Keratinocyte (primary cell): ENCODE results near the gene ELAVL3. TPM values are rescaled to one million over a fixed set of nuclear protein-coding genes. Genes with fewer than 3 reads are reported as not detected.

Experiments
- DNase-seq: peaks from one replicate; pipeline ENCODE4 v3.0.0-alpha.2; 2011; ENCODE audit warnings: low read depth, missing footprints, low spot score
- FAIRE-seq: peaks from 2 replicates; lab custom pipeline; 2011; peaks lifted over from hg19 to GRCh38; lab: Jason Lieb, UNC
- H2AFZ ChIP-seq: 2 replicates; pipeline ENCODE4 v1.6.0; 2012; ENCODE audit warnings: low read length, control low read depth, inconsistent platforms; ENCODE audit not compliant: control insufficient read depth
- H3K27ac ChIP-seq: 2 replicates; pipeline ENCODE4 v1.5.1; 2011; ENCODE audit warnings: low read length; ENCODE audit not compliant: control insufficient read depth, insufficient read depth
- H3K27me3 ChIP-seq: 3 replicates; pipeline ENCODE4 v1.6.0; 2011; ENCODE audit warnings: low read length; ENCODE audit not compliant: control insufficient read depth, insufficient read depth; ENCODE audit errors: extremely low read depth
- H3K36me3 ChIP-seq, 2 experiments: 2 replicates in 1 of 2; 3 replicates in 1 of 2; pipeline ENCODE4 v1.5.1; 2011; ENCODE audit warnings: low read length in 2 of 2, mild to moderate bottlenecking in 1 of 2; ENCODE audit not compliant: control insufficient read depth in 2 of 2, insufficient read depth in 2 of 2; ENCODE audit errors: extremely low read depth in 1 of 2
- H3K4me1 ChIP-seq: 3 replicates; pipeline ENCODE4 v1.5.1; 2011; ENCODE audit warnings: low read length; ENCODE audit not compliant: control insufficient read depth, insufficient read depth; ENCODE audit errors: extremely low read depth
- H3K4me2 ChIP-seq: 3 replicates; pipeline ENCODE4 v1.6.0; 2011; ENCODE audit warnings: low read depth, low read length; ENCODE audit not compliant: control insufficient read depth, insufficient read depth; ENCODE audit errors: extremely low read depth
- H3K4me3 ChIP-seq, 3 experiments: fragments of 200-600 bp in 1 of 3; sonication (generic) in 1 of 3; 2 replicates in 2 of 3; 3 replicates in 1 of 3; pipeline ENCODE4 v1.5.1; 2011 to 2016; ENCODE audit warnings: low read length in 3 of 3, mild to moderate bottlenecking in 3 of 3, control low read depth in 2 of 3, inconsistent platforms in 1 of 3, low read depth in 1 of 3, mixed read lengths in 1 of 3, mixed run types in 1 of 3, moderate library complexity in 1 of 3; ENCODE audit not compliant: control insufficient read depth in 2 of 3, insufficient read depth in 2 of 3; ENCODE audit errors: extremely low read depth in 1 of 3
- H3K79me2 ChIP-seq: 2 replicates; pipeline ENCODE4 v1.6.0; 2012; ENCODE audit warnings: low read length; ENCODE audit not compliant: control insufficient read depth, insufficient read depth
- H3K9ac ChIP-seq: 3 replicates; pipeline ENCODE4 v1.6.0; 2011; ENCODE audit warnings: low read length; ENCODE audit not compliant: control insufficient read depth, insufficient read depth; ENCODE audit errors: extremely low read depth
- H3K9me1 ChIP-seq: 3 replicates; pipeline ENCODE4 v1.6.0; 2011; ENCODE audit warnings: low read length; ENCODE audit not compliant: control insufficient read depth, insufficient read depth; ENCODE audit errors: extremely low read depth
- H3K9me3 ChIP-seq: 2 replicates; pipeline ENCODE4 v1.5.1; 2012; ENCODE audit warnings: low read depth, low read length; ENCODE audit not compliant: control insufficient read depth
- H4K20me1 ChIP-seq: 3 replicates; pipeline ENCODE4 v1.6.0; 2011; ENCODE audit warnings: low read length; ENCODE audit not compliant: control insufficient read depth, insufficient read depth; ENCODE audit errors: extremely low read depth
- CTCF ChIP-seq, 3 experiments: IDR thresholded peaks in 1 of 3; conservative IDR thresholded peaks in 1 of 3; optimal IDR thresholded peaks in 1 of 3; 2 replicates in 2 of 3; 3 replicates in 1 of 3; pipeline versions ENCODE3 to v1.5.1; 2011; ENCODE audit warnings: low read length in 3 of 3, mild to moderate bottlenecking in 3 of 3, moderate library complexity in 2 of 3, control low read depth in 1 of 3, inconsistent platforms in 1 of 3; ENCODE audit not compliant: insufficient read depth in 2 of 3; ENCODE audit errors: extremely low read depth in 1 of 3
- EZH2 ChIP-seq: IDR thresholded peaks from one replicate; pipeline ENCODE4 v1.6.1; 2012; ENCODE audit warnings: inconsistent platforms, mild to moderate bottlenecking, low read length, moderate library complexity
- dilution Hi-C: fragments of 300-500 bp; cut with MboI; formaldehyde crosslinking; loops from one replicate; pipeline ENCODE4 v1.7.0; 2020; ENCODE audit warnings: low sequenced_read_pairs; ENCODE audit not compliant: extremely low pct_ligation_motif_present
- polyA plus RNA-seq, 5 experiments: library from polyadenylated mRNA; depleted of rRNA in 3 of 5; stranded (reverse) in 3 of 5; stranded (forward) in 1 of 5; unstranded in 1 of 5; fragments of >200 nt; gene quantifications; 1 replicate in 1 of 5; 2 replicates in 3 of 5; 3 replicates in 1 of 5; pipeline versions ENCODE4 v1.2.1 to v1.2.3, GENCODE V29; 2011 to 2012; ENCODE audit warnings: missing spikeins in 2 of 5, low read depth in 1 of 5, low replicate concordance in 1 of 5

ELAVL3 gene
- polyA plus RNA-seq, 1 donor (not counting 4 experiments of a cell fraction or from before 2014, with no cell fraction given) = not detected

- H3K79me2 ChIP-seq = no peaks in the 10 kb centered on the region
- no peaks in the 10 kb centered on the region for H3K27me3 ChIP-seq
- no peak overlapping the region for H2AFZ ChIP-seq
- H3K9me1 ChIP-seq = no peaks in the 10 kb centered on the region
- DNase-seq = no peak
- peaks cover 0 to 9% of the 10 kb centered on the region in 2 experiments for H3K36me3 ChIP-seq
- no peak for FAIRE-seq
- H3K4me2 ChIP-seq = no peak overlapping the region
- TF ChIP-seq CTCF (optimal IDR thresholded peaks at IDR 0.05 in 1 of 3, IDR thresholded peaks at IDR 0.05 in 1 of 3, conservative IDR thresholded peaks at IDR 0.05 in 1 of 3; ENCODE audit: extremely low read depth in 1 of 3, insufficient read depth in 2 of 3, low read length in 3 of 3) (no peak), EZH2 (no peak)
- H3K9ac ChIP-seq = no peak overlapping the region
- no peaks in the 10 kb centered on the region for H4K20me1 ChIP-seq
- H3K4me1 ChIP-seq = no peaks in the 10 kb centered on the region
- H3K4me3 ChIP-seq = no peak overlapping the region
- dilution Hi-C loops = no loop called here
- H3K27ac ChIP-seq = no peak overlapping the region
- H3K9me3 ChIP-seq = no peaks in the 10 kb centered on the region
These were observed 33.1 kb upstream of the ELAVL3 start for GRCh38 chr19:11513946-11514345.

GRCh38 chr19:11510444-11510843 is 29.6 kb upstream of the ELAVL3 start:
- DNase-seq = no peak
- no peaks in the 10 kb centered on the region for H3K9me1 ChIP-seq
- dilution Hi-C loops = no loop called here
- no peaks in the 10 kb centered on the region for H3K79me2 ChIP-seq
- H3K4me3 ChIP-seq = no peak overlapping the region
- peaks cover 0 to 7% of the 10 kb centered on the region in 2 experiments for H3K36me3 ChIP-seq
- no peaks in the 10 kb centered on the region for H4K20me1 ChIP-seq
- no peaks in the 10 kb centered on the region for H3K9me3 ChIP-seq
- H2AFZ ChIP-seq = no peak overlapping the region
- peaks cover 5% of the 10 kb centered on the region for H3K4me1 ChIP-seq
- no peak overlapping the region for H3K9ac ChIP-seq
- TF ChIP-seq CTCF (optimal IDR thresholded peaks at IDR 0.05 in 1 of 3, IDR thresholded peaks at IDR 0.05 in 1 of 3, conservative IDR thresholded peaks at IDR 0.05 in 1 of 3; ENCODE audit: extremely low read depth in 1 of 3, insufficient read depth in 2 of 3, low read length in 3 of 3) (no peak), EZH2 (no peak)
- no peak overlapping the region for H3K4me2 ChIP-seq
- no peaks in the 10 kb centered on the region for H3K27me3 ChIP-seq
- H3K27ac ChIP-seq = no peak overlapping the region
- FAIRE-seq = no peak
